GM18909 (cell line): ENCODE data around the gene SH3RF3.
"Not testable (repeated sequence)": the region's sequence is repeated elsewhere in the genome, so short reads cannot be mapped to it uniquely, and the experiment has no call there.

ENCODE experiments used
- ATAC-seq: cut with Tn5 transposase; IDR thresholded peaks from one replicate; pipeline ENCODE4 v1.9.1; 2021; ENCODE audit warnings: mild to moderate bottlenecking; ENCODE audit not compliant: unreplicated experiment, poor library complexity

Gene SH3RF3

GRCh38 chr2:109117181-109117580 is 11.8 kb upstream of the SH3RF3 start:
- not testable (repeated sequence) for ATAC-seq

DNA sequence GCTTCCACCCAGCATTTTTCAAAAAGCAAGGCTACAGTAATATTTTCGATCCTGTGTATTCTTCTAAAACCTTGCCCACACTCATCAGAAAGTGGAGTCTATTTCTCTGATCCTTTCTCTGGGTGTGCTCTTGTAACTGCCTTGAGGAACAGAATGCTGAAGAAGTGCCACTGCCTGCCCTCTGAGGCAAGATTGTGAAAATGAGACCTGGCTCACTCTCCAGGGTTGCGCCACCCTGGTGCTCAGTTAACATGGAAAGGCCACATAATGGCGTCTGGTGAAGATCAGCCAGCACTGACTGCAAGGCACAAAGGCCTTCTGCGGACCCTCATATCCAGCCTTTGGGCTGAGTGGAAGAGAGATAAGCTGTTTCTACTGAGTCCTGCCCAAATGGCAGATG is 11.2 kb upstream of the SH3RF3 start:
- ATAC-seq, result no peak

DNA sequence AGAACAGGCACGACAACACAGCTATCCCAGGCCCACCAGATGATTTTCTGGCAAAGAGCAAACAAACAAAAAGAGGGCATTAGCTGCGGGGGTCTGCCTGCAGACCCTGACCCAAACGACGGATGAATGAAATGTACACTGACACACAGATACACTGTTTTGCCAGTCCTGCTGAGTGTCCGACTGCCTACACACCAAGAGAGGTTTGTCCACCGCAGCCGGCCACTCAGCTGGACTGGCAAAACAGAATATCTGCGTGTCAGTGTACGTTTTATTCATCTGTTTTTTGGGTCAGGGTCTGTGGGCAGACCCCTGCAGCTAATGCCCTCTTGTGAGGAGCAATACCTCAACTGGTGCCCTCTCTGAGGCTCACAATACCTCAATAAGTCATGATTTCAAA is 10.7 kb upstream of the SH3RF3 start:
- ATAC-seq, result no peak

DNA sequence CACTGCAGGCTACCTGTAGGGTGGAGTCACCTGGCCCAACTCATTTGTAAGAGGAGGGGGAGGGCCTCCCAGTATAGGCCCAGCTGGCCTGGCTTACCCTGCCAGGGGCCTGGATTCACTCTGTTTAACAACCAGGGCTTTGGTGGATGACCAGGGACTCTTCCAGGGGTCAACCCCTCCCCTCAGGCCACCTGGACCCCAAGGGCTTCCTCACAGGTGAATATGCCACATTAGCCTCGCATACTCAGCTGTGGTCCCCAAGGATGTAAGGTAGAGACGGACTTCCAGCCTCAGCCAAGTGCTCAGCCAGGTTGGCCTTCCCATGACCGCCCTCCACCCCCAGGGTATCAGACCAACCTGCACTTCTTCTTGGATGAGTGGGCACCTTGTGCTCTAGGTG is 8.8 kb upstream of the SH3RF3 start:
- no peak for ATAC-seq

DNA sequence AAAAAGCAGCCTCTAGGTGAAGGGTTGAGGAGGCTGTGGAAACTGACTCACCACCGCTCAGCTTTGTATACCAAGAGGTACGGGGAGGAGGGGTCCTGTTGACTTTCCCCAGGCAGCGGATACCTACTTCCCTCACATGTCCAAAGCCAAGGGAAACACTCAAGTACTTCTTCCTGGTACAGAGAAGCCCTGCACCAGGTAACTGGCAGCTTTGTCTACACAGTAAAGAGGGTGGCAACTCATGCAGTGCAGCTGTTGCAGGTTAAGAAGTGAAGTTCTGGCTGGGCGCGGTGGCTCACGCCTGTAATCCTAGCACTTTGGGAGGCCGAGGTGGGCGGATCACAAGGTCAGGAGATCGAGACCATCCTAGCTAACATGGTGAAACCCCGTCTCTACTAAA is 8.3 kb upstream of the SH3RF3 start:
- ATAC-seq, result not testable (repeated sequence)

DNA sequence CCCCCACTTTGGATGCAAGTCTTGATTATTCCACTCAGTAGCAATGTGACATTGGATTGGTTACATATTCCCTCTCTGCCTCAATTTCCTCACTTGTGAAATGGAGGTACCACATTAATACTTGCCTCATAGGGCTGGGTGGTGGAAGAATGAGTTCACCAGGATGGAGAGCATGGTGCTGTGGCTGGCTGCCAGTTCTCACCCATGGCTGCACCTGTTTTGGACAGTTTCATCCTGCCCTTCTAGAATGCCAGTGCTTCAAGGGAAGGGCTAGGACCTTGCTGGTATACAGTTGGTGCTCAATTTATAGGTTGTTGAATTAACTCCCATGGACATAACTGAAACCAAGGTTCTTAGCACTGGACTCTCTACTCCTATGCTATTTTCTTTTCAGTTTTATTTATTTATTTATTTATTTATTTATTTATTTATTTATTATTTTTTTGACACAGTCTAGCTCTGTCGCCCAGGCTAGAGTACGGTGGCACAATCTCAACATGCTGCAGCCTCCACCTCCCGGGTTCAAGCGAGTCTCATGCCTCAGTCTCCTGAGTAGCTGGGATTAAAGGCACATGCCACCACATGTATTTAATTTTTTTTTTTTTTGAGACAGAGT is 5.3 kb upstream of the SH3RF3 start:
- ATAC-seq, result no peak

GRCh38 chr2:109124982-109125592 is 3.9 kb upstream of the SH3RF3 start:
- ATAC-seq, result no peak

- no peak for ATAC-seq
Measured at GRCh38 chr2:109125593-109126500, 3.2 kb upstream of the SH3RF3 start.

- no peak for ATAC-seq
Measured at GRCh38 chr2:109126501-109126860, 2.5 kb upstream of the SH3RF3 start.

DNA sequence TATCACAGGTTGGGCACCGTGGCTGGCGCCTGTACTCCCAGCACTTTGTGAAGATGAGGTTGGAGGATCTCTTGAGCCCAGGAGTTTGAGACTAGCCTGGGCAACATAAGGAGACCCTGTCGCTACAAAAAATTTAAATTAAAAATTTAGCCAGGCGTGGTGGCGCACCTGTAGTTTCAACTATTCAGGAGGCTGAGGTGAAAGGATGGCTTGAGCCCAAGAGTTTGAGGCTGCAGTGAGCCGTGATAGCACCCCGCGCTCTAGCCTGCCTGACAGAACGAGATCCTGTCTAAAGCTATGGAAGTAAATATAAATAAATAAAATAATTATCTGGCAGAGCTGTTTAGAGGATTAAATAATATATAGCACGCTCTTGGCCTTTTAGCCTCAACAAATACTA is 1.4 kb upstream of the SH3RF3 start:
- no peak for ATAC-seq

DNA sequence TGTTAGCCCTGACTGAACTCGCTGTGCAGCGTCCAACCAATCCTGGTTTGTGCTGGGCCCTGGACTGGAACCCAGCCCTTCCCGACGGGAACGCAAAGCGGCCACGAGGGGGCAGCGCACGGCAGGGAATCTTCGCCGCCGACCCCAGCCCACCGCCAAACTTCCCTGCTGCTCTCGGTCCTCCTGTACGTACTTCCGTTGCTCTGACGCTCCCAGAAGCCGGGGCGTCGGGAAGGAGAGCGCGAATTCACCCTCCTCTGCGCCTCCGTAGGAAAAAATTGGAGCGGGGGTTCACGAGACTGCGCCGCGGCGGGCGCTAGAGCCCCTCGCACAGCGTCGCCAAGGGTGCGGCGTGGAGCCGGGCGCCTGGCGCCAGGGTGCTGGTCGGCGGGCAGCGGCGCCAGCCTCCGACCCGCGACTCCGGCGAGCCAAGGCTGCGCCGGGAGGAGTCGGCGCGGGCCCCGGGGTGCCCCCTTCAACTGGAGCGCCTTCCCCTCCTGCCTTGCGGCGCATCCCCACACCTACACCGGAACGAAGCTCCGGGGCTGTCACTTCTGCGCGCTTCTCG is 873 bp upstream of the SH3RF3 start:
- ATAC-seq, result no peak

DNA sequence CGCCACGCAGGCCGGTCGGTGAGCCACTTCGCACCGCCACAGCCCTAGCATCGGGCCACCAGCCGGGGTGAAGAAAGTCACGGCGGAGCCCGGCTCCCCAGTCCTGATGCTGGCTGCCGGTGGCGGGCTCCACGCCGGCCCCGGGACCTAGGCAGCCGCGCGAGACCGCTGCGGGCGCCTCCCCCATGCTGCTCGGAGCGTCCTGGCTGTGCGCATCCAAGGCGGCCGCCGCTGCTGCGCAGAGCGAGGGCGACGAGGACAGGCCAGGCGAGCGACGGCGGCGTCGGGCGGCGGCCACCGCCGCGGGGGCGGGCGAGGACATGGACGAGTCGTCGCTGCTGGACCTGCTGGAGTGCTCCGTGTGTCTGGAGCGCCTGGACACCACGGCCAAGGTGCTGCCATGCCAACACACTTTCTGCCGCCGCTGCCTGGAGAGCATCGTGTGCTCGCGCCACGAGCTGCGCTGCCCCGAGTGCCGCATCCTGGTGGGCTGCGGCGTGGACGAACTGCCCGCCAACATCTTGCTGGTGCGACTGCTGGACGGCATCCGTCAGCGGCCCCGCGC is 433 bp downstream of the SH3RF3 start:
- ATAC-seq, result no peak

DNA sequence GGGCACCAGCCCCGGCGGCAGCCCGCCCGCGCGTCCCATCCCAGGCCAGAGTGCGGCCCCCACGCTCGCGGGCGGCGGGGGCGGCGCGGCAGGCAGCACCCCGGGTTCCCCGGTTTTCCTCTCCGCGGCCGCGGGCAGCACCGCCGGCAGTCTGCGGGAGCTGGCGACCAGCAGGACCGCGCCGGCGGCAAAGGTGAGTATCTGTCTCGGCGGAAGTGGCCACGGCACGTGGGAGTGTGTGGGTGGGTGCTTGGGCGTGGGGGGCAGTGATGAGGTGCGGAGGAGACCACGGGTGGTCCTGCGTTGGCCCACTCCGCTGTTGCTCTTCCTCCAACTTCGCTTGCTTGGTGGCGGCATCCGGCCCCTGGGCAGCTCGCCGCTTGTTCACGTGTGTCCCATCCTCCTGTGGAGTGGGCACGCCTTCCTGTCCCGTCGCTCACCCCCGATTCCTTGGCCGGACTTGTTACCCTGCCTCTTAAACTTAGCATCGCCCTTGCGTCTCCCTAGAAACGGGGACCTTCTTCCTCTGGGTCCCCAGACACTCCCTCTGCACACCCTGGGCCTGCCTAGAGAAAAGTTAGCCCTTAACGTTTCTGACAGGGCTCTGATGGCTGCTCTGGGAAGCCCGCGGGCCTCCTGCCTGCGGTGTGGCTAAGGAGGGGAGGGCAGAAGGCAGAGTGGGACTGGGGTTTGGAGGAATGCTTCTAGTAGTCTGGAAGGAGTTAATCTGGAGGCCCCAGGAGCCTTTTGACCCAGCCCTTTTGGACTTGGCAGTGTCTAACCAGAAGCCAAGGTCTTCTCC is 1.1 kb downstream of the SH3RF3 start:
- ATAC-seq, result no peak

DNA sequence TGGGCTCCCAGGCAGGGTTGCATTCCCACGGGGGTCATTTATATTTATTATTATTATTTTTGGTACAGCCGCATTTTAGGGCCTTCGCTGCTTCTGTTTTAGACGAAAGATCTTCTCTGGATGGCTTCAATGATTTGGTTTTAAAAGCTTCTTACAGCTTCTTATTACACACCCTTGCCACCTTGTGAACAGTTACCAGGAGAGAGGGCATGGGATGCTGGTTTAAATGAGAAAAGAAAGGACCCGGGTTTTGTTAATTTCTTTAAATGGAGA is 1.7 kb downstream of the SH3RF3 start:
- no peak for ATAC-seq

DNA sequence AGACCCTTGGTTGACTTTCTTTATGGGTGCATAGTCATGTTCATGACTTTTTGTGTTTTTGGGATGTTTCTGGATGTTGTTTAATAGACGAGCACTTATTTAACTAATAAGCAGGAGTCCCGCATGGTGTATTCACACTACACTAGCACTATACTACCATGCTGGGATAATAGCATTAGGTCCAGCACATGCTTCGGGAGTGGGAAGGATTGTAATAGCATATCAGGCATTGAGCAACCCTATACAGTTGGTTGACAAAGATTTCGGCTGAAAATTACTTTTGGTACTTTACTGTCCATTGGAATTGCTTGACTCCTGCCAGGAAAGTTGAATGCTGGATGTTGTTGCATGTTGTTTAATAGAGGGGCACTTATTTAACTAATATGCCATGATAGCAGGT is 2.8 kb downstream of the SH3RF3 start:
- no peak for ATAC-seq

GRCh38 chr2:109132626-109133025 is 3.6 kb downstream of the SH3RF3 start:
- no peak for ATAC-seq

DNA sequence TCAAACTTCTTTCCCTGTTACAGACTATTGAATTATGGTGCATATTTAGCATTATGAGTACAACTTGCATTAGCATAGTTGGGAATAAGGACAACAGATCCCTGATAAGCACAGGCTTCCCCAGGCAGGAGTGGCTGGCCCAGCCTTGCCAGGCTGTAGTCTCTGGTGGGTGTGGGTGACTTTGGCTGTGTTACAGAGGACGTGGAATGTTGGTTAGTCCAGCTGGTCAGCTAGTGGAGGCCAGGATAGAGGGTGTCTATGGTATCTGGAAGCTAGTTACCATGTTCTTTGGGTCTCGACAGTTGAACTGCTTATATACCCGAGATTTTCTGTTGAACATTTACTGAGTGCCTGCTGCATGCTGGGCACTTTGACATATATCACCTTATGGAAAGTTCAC is 4.7 kb downstream of the SH3RF3 start:
- ATAC-seq, result no peak

DNA sequence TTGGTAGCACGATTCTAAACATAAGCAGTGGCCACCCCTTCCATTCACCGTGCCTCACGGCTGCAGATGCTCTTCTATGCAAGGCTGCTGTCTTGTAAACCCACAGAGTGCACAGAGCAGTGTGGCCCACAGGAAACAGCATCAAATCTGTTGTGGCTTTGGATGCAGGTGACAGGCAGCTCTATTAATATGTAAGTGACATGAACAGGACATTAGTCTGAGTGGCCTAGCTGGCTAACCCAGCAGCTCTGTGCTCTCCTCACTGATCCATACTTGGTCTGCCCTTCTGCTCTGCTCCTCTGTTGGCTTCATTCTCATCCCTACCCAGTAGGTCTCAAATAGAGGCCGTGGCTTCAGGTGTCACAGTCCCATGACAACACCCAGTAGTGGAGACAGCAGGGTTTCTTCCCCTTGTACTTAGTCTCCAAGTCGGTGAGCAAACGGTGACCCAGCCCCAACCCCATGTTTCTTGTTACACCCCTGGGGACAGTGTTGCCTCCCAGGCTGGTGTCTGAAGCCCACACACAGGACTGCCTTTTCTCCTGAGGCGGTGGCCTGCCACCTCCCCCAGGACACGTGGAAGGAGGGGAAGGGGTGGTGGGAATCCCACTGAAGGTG is 5.8 kb downstream of the SH3RF3 start:
- ATAC-seq, result peak; percentile 84

GRCh38 chr2:109135359-109136197 is 6.6 kb downstream of the SH3RF3 start:
- no peak for ATAC-seq
